Measurements from ENCODE around the gene SLX9. TPM values are rescaled to one million over a fixed set of nuclear protein-coding genes. Genes with fewer than 3 reads are reported as not detected.
A peak's percentile ranks its signal among the peaks of the same experiment; 100 is the strongest.

Gene SLX9
- total RNA-seq, 1 donor from 2014 or later, result 0.75 TPM

GRCh38 chr21:44943686-44944550 is 4.1 kb downstream of the SLX9 start:
- Histone ChIP-seq H3K4me1 (peaks cover 7 to 8% of the 10 kb centered on the region in 2 donors), H3K36me3 (peaks cover 11 to 19% of the 10 kb centered on the region in 2 donors), H3K9me3 (no peaks in the 10 kb centered on the region), H3K27ac (no peak overlapping the region), H3K27me3 (no peaks in the 10 kb centered on the region), H3K4me3 (no peak overlapping the region)
- no peak for TF ChIP-seq CTCF (IDR thresholded peaks at IDR 0.05)
- DNase-seq (ENCODE audit: low spot score in 2 of 2), result no peak
- intact Hi-C loops (cut with DNase I), result no loop called here

- no peak overlapping the region for H3K27ac ChIP-seq
- no peaks in the 10 kb centered on the region for H3K27me3 ChIP-seq
- peaks cover 7 to 13% of the 10 kb centered on the region in 2 donors for H3K4me1 ChIP-seq
- H3K4me3 ChIP-seq, result no peak overlapping the region
- no peak for TF ChIP-seq CTCF (IDR thresholded peaks at IDR 0.05)
- DNase-seq (ENCODE audit: low spot score in 2 of 2), result no peak
- H3K36me3 ChIP-seq, result peaks cover 11 to 19% of the 10 kb centered on the region in 2 donors
- H3K9me3 ChIP-seq, result no peaks in the 10 kb centered on the region
- intact Hi-C loops (cut with DNase I), result no loop called here
Observed at GRCh38 chr21:44944596-44944995, 4.8 kb downstream of the SLX9 start.

GRCh38 chr21:44946254-44947041 is 6.6 kb downstream of the SLX9 start:
- Histone ChIP-seq H3K27ac (no peak overlapping the region), H3K27me3 (no peaks in the 10 kb centered on the region), H3K9me3 (no peaks in the 10 kb centered on the region), H3K4me3 (no peak overlapping the region), H3K36me3 (peaks cover 11 to 19% of the 10 kb centered on the region in 2 donors), H3K4me1 (peaks cover 9 to 22% of the 10 kb centered on the region in 2 donors)
- no peak for TF ChIP-seq CTCF (IDR thresholded peaks at IDR 0.05)
- DNase-seq (ENCODE audit: low spot score in 2 of 2), result no peak
- intact Hi-C loops (cut with DNase I), result no loop called here

- H3K27me3 ChIP-seq, result no peaks in the 10 kb centered on the region
- no peak for TF ChIP-seq CTCF (IDR thresholded peaks at IDR 0.05)
- H3K4me1 ChIP-seq, result peaks cover 15 to 24% of the 10 kb centered on the region in 2 donors
- intact Hi-C loops (cut with DNase I), result no loop called here
- peaks cover 11 to 19% of the 10 kb centered on the region in 2 donors for H3K36me3 ChIP-seq
- no peak overlapping the region for H3K4me3 ChIP-seq
- H3K9me3 ChIP-seq, result no peaks in the 10 kb centered on the region
- H3K27ac ChIP-seq, result no peak overlapping the region
- DNase-seq (ENCODE audit: low spot score in 2 of 2), result no peak
Observed at GRCh38 chr21:44947111-44947929, 7.5 kb downstream of the SLX9 start.

GRCh38 chr21:44947930-44948331 is 8.1 kb downstream of the SLX9 start:
- no peaks in the 10 kb centered on the region for H3K9me3 ChIP-seq
- TF ChIP-seq CTCF (IDR thresholded peaks at IDR 0.05), result no peak
- peak in 1 of 2 donors; percentile 4 for DNase-seq (ENCODE audit: low spot score in 2 of 2)
- H3K36me3 ChIP-seq, result peaks cover 11 to 19% of the 10 kb centered on the region in 2 donors
- intact Hi-C loops (cut with DNase I), result no loop called here
- no peaks in the 10 kb centered on the region for H3K27me3 ChIP-seq
- no peak overlapping the region for H3K4me3 ChIP-seq
- H3K4me1 ChIP-seq, result peaks cover 18 to 29% of the 10 kb centered on the region in 2 donors
- no peak overlapping the region for H3K27ac ChIP-seq
